Measurements from ENCODE around the gene MIEF2. TPM values are rescaled to one million over a fixed set of nuclear protein-coding genes. Genes with fewer than 3 reads are reported as not detected.

The MIEF2 gene
- total and polyA plus RNA-seq, 2 donors (not counting 1 experiment from before 2014, with no cell fraction given), result 13.3 to 18.7 TPM

DNA sequence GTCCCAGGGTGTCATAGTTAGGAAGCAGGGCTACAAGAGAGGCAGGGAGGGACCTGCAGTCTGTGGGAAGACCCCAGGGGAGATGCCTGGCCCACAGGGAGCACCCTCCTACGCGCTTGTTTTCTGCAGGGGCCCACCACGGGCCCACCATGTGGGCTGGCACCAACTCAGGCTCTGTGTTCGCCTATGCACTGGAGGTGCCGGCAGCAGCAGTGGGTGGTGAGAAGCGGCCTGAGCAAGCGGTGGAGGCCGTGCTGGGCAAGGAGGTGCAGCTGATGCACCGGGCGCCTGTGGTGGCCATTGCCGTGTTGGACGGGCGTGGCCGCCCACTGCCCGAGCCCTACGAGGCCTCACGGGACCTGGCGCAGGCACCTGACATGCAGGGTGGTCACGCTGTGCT is 20.0 kb upstream of the MIEF2 start:
- Mint-ChIP-seq H3K27me3 (no peaks in the 10 kb centered on the region), H3K9me3 (ENCODE audit: insufficient read depth) (no peaks in the 10 kb centered on the region), H3K27ac (no peak overlapping the region), H3K4me1 (no peaks in the 10 kb centered on the region), H3K4me3 (no peak overlapping the region)
- Histone ChIP-seq H2AFZ (ENCODE audit: insufficient read depth, low read depth, low read length, poor library complexity, severe bottlenecking) (no peak overlapping the region), H3K4me3 (ENCODE audit: control extremely low read depth in 1 of 5, extremely low read depth in 1 of 5, insufficient read depth in 1 of 5, low read depth in 2 of 5, low read length in 4 of 5) (no peak overlapping the region), H3K4me2 (replicated peaks; ENCODE audit: low read depth, low read length, poor library complexity, severe bottlenecking) (no peak overlapping the region), H3K79me2 (ENCODE audit: control insufficient read depth, insufficient read depth, low read length) (no peaks in the 10 kb centered on the region), H3K27me3 (replicated peaks in 1 of 4; ENCODE audit: control extremely low read depth in 1 of 4, control insufficient read depth in 3 of 4, insufficient read depth in 4 of 4, low read length in 3 of 4) (no peaks in the 10 kb centered on the region), H4K20me1 (ENCODE audit: control insufficient read depth, insufficient read depth, low read length, poor library complexity, severe bottlenecking) (no peaks in the 10 kb centered on the region), H3K4me1 (ENCODE audit: control insufficient read depth in 2 of 2, insufficient read depth in 2 of 2, low read length in 2 of 2) (no peaks in the 10 kb centered on the region), H3K9ac (ENCODE audit: low read length) (no peak overlapping the region), H3K36me3 (replicated peaks in 1 of 2; ENCODE audit: control extremely low read depth in 1 of 2, control insufficient read depth in 1 of 2, extremely low read depth in 1 of 2, insufficient read depth in 2 of 2, low read length in 1 of 2) (peaks cover 3 to 19% of the 10 kb centered on the region in 2 experiments), H3K27ac (ENCODE audit: low read length in 2 of 2) (no peak overlapping the region), H3K9me3 (ENCODE audit: control extremely low read depth in 1 of 3, control insufficient read depth in 2 of 3, insufficient read depth in 1 of 3, low read length in 2 of 3) (no peaks in the 10 kb centered on the region)
- ATAC-seq (ENCODE audit: low read depth) (no peak), DNase-seq (no peak)
- TF ChIP-seq CTCF (IDR thresholded peaks at IDR 0.05), result no peak
- TF ChIP-seq EZH2 (IDR thresholded peaks at IDR 0.05; ENCODE audit: borderline replicate concordance, insufficient read depth, low read depth, low read length, poor library complexity, severe bottlenecking), result no peak
- WGBS (ENCODE audit: insufficient coverage), result 93% methylated on average over 19 of the region's 19 CpGs
- intact Hi-C loops (cut with micrococcal nuclease), result no loop called here
- CTCF ChIA-PET, result no interaction called here
- POLR2A ChIA-PET, result no interaction called here

DNA sequence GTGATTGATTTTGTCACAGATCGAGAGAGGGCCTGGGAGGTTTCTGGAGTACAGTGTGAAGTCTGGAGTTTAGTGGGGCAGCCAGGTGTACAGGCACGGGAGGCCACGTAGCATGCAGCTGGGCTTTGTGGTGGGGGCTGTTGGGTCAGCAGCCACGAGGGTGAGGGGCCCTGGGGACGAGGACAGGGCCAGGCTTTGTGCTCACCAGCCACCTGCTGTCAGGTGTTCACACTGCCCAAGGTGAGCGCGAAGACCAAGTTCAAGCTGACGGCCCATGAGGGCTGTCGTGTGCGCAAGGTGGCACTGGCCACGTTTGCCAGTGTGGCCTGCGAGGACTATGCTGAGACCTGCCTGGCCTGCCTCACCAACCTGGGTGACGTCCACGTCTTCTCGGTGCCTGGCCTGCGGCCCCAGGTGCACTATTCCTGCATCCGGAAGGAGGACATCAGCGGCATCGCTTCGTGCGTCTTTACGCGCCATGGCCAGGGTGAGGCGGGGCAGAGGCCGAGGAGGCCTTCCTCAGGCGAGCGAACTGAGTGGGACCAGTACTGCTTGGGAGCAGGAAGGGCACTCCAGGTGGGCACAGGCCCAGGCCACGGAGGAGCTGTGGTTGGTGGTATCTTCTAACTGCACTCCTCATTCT is 19.1 kb upstream of the MIEF2 start:
- peaks cover 5 to 24% of the 10 kb centered on the region in 2 experiments for H3K36me3 ChIP-seq (replicated peaks in 1 of 2; ENCODE audit: control extremely low read depth in 1 of 2, control insufficient read depth in 1 of 2, extremely low read depth in 1 of 2, insufficient read depth in 2 of 2, low read length in 1 of 2)
- ChIA-PET POLR2A (no interaction called here), CTCF (no interaction called here)
- TF ChIP-seq CTCF (IDR thresholded peaks at IDR 0.05) (no peak), EZH2 (IDR thresholded peaks at IDR 0.05; ENCODE audit: borderline replicate concordance, insufficient read depth, low read depth, low read length, poor library complexity, severe bottlenecking) (no peak)
- no peaks in the 10 kb centered on the region for H3K4me1 Mint-ChIP-seq
- H3K79me2 ChIP-seq (ENCODE audit: control insufficient read depth, insufficient read depth, low read length), result no peaks in the 10 kb centered on the region
- no peak overlapping the region for H3K27ac Mint-ChIP-seq
- no peaks in the 10 kb centered on the region for H3K9me3 ChIP-seq (ENCODE audit: control extremely low read depth in 1 of 3, control insufficient read depth in 2 of 3, insufficient read depth in 1 of 3, low read length in 2 of 3)
- DNase-seq, result no peak
- no peak overlapping the region for H3K4me2 ChIP-seq (replicated peaks; ENCODE audit: low read depth, low read length, poor library complexity, severe bottlenecking)
- no peaks in the 10 kb centered on the region for H3K27me3 Mint-ChIP-seq
- ATAC-seq (ENCODE audit: low read depth), result no peak
- no peak overlapping the region for H3K27ac ChIP-seq (ENCODE audit: low read length in 2 of 2)
- no peaks in the 10 kb centered on the region for H3K27me3 ChIP-seq (replicated peaks in 1 of 4; ENCODE audit: control extremely low read depth in 1 of 4, control insufficient read depth in 3 of 4, insufficient read depth in 4 of 4, low read length in 3 of 4)
- no peak overlapping the region for H3K4me3 Mint-ChIP-seq
- H4K20me1 ChIP-seq (ENCODE audit: control insufficient read depth, insufficient read depth, low read length, poor library complexity, severe bottlenecking), result no peaks in the 10 kb centered on the region
- no peak overlapping the region for H2AFZ ChIP-seq (ENCODE audit: insufficient read depth, low read depth, low read length, poor library complexity, severe bottlenecking)
- H3K9me3 Mint-ChIP-seq (ENCODE audit: insufficient read depth), result no peaks in the 10 kb centered on the region
- no peak overlapping the region for H3K9ac ChIP-seq (ENCODE audit: low read length)
- no peaks in the 10 kb centered on the region for H3K4me1 ChIP-seq (ENCODE audit: control insufficient read depth in 2 of 2, insufficient read depth in 2 of 2, low read length in 2 of 2)
- no peak overlapping the region for H3K4me3 ChIP-seq (ENCODE audit: control extremely low read depth in 1 of 5, extremely low read depth in 1 of 5, insufficient read depth in 1 of 5, low read depth in 2 of 5, low read length in 4 of 5)
- WGBS (ENCODE audit: insufficient coverage), result 95% methylated on average over 27 of the region's 28 CpGs
- intact Hi-C loops (cut with micrococcal nuclease), result no loop called here

Measured in B cell (primary cell).